Osteocyte (in vitro differentiated cells): ENCODE measurements around the gene ITGB8. TPM values are rescaled to one million over a fixed set of nuclear protein-coding genes. Genes with fewer than 3 reads are reported as not detected.

ENCODE experiments used
- DNase-seq: peaks from one replicate; pipeline ENCODE4 v3.0.0; 2021; ENCODE audit warnings: mixed read lengths; ENCODE audit not compliant: unreplicated experiment; ENCODE audit errors: extremely low spot score
- H3K27ac Mint-ChIP-seq: one replicate; pipeline ENCODE4 v1.8.0; 2021; ENCODE audit warnings: mild to moderate bottlenecking, mixed read lengths; ENCODE audit not compliant: unreplicated experiment
- H3K27me3 Mint-ChIP-seq: one replicate; pipeline ENCODE4 v1.8.0; 2021; ENCODE audit warnings: mixed read lengths; ENCODE audit not compliant: unreplicated experiment
- H3K36me3 Mint-ChIP-seq: one replicate; pipeline ENCODE4 v1.8.0; 2021; ENCODE audit warnings: mixed read lengths; ENCODE audit not compliant: unreplicated experiment
- H3K4me1 Mint-ChIP-seq: one replicate; pipeline ENCODE4 v1.8.0; 2021; ENCODE audit warnings: mixed read lengths; ENCODE audit not compliant: unreplicated experiment
- H3K4me3 Mint-ChIP-seq: one replicate; pipeline ENCODE4 v1.8.0; 2021; ENCODE audit warnings: mild to moderate bottlenecking, moderate library complexity, mixed read lengths; ENCODE audit not compliant: unreplicated experiment
- H3K9me3 Mint-ChIP-seq: one replicate; pipeline ENCODE4 v1.8.0; 2021; ENCODE audit warnings: mixed read lengths; ENCODE audit not compliant: unreplicated experiment
- CTCF ChIP-seq: fragments of 200-600 bp; sonication (generic); IDR thresholded peaks from 2 replicates; pipeline ENCODE4 v1.5.0; 2021; ENCODE audit warnings: antibody characterized with exemption, mild to moderate bottlenecking, moderate library complexity
- total RNA-seq: library from RNA; stranded (reverse); gene quantifications from 2 replicates; pipeline ENCODE4 v1.2.1, GENCODE V29; 2021

ITGB8 gene
- total RNA-seq, 1 donor from 2014 or later: 2.4 TPM

- no peak overlapping the region for H3K4me3 Mint-ChIP-seq
- H3K36me3 Mint-ChIP-seq: no peaks in the 10 kb centered on the region
- H3K4me1 Mint-ChIP-seq: peaks cover 6% of the 10 kb centered on the region
- H3K27ac Mint-ChIP-seq: no peak overlapping the region
- H3K27me3 Mint-ChIP-seq: peaks cover 8% of the 10 kb centered on the region
- H3K9me3 Mint-ChIP-seq: no peaks in the 10 kb centered on the region
- TF ChIP-seq CTCF: no peak
- no peak for DNase-seq
These were observed 28.8 kb downstream of the ITGB8 start for GRCh38 chr7:20359341-20359963.

- peaks cover 2% of the 10 kb centered on the region for H3K4me1 Mint-ChIP-seq
- no peaks in the 10 kb centered on the region for H3K36me3 Mint-ChIP-seq
- DNase-seq: no peak
- TF ChIP-seq CTCF: no peak
- no peak overlapping the region for H3K4me3 Mint-ChIP-seq
- no peaks in the 10 kb centered on the region for H3K9me3 Mint-ChIP-seq
- H3K27ac Mint-ChIP-seq: no peak overlapping the region
- H3K27me3 Mint-ChIP-seq: peaks cover 11% of the 10 kb centered on the region
These were observed 32.0 kb downstream of the ITGB8 start for GRCh38 chr7:20362574-20363253.

- no peak for DNase-seq
- Mint-ChIP-seq H3K4me1 (peaks cover 2% of the 10 kb centered on the region), H3K4me3 (no peak overlapping the region), H3K9me3 (no peaks in the 10 kb centered on the region), H3K27ac (no peak overlapping the region), H3K36me3 (no peaks in the 10 kb centered on the region), H3K27me3 (peaks cover 11% of the 10 kb centered on the region)
- no peak for TF ChIP-seq CTCF
These were observed 34.0 kb downstream of the ITGB8 start for GRCh38 chr7:20364571-20365196.

DNA sequence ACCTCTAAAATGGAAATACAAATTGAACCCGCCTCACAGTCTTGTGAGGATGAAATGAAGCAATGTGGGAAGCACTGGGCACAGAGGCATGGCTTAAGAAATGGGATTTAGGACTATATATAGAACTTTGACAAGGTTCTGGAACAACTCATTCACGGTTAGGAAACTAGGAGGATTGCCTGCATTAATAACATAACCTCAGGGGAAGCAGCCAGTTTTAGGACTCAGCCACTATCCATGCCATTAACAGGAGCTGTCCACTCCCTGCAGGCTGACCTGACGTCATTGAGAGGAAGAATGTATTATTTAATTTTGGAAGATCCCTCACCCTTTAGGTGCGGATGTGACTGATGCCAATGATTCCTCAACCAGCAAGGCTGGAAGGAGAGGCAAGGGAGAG lies 34.8 kb downstream of the ITGB8 start:
- H3K27ac Mint-ChIP-seq: no peak overlapping the region
- no peak overlapping the region for H3K4me3 Mint-ChIP-seq
- no peaks in the 10 kb centered on the region for H3K36me3 Mint-ChIP-seq
- peaks cover 12% of the 10 kb centered on the region for H3K27me3 Mint-ChIP-seq
- DNase-seq: no peak
- no peak for TF ChIP-seq CTCF
- H3K9me3 Mint-ChIP-seq: no peaks in the 10 kb centered on the region
- H3K4me1 Mint-ChIP-seq: no peaks in the 10 kb centered on the region

DNA sequence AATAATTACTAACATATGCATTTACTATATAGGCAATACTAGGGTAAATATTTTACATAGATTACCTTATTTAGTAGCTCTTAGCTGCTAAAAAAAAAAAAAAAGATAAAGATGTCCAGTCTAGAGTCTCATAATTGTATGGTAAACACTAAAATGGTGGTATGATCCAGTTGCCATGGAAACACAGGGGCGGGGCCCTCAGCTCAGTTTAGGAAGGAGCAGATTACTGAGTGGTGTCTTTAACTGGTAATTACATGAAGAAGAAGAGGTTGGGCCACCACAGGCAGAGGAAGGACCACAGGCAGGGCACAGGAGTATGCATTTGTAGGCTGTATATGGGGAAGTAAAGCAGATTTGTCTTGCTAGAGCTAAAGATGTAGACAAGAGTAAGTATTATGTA lies 43.7 kb downstream of the ITGB8 start:
- H3K4me1 Mint-ChIP-seq: no peaks in the 10 kb centered on the region

More for the DNA sequence above, 43.7 kb downstream of the ITGB8 start:
- Mint-ChIP-seq H3K36me3 (no peaks in the 10 kb centered on the region), H3K27me3 (peaks cover 6% of the 10 kb centered on the region), H3K27ac (no peak overlapping the region), H3K9me3 (no peaks in the 10 kb centered on the region), H3K4me3 (no peak overlapping the region)
- DNase-seq: no peak
- no peak for TF ChIP-seq CTCF
